IMR-90 (cell line): ENCODE data around the gene HMX2. TPM values are rescaled to one million over a fixed set of nuclear protein-coding genes. Genes with fewer than 3 reads are reported as not detected.

ENCODE experiments used
- ATAC-seq: fragments of 200-7000 bp; cut with Tn5 transposase; 2 replicates; pipeline ENCODE4 v1.9.1; 2020; ENCODE audit warnings: low read depth, mild to moderate bottlenecking, moderate library complexity
- BruUV-seq: library from RNA; stranded (reverse); fragments of 400-500 nt; replicated peaks from 2 replicates; lab custom pipeline; 2021; lab: Mats Ljungman, UMichigan
- CTCF ChIA-PET: fragments of 300-600 bp; formaldehyde crosslinking; extraction: SDS; loops from one replicate; lab custom pipeline; 2021; ENCODE audit warnings: antibody characterized with exemption; lab: Yijun Ruan, JAX
- POLR2A ChIA-PET: fragments of 300-600 bp; sonication (Branson Sonifier 250); formaldehyde crosslinking; loops from one replicate; lab custom pipeline; 2022; ENCODE audit warnings: antibody characterized with exemption; ENCODE audit not compliant: unreplicated experiment; lab: Charles Lee
- DNase-seq: peaks from one replicate; pipeline ENCODE4 v3.0.0; 2013
- H2AFZ ChIP-seq: replicated peaks from 2 replicates; pipeline ENCODE3; 2013; ENCODE audit warnings: low read length, mild to moderate bottlenecking; ENCODE audit not compliant: poor library complexity
- H2AK5ac ChIP-seq: 2 replicates; pipeline ENCODE4 v1.6.1; 2013; ENCODE audit warnings: low read depth, low read length, inconsistent platforms
- H2AK9ac ChIP-seq: replicated peaks from 2 replicates; pipeline ENCODE3; 2013; ENCODE audit warnings: mild to moderate bottlenecking, low read depth, low read length, moderate library complexity; ENCODE audit not compliant: poor library complexity
- H2BK120ac ChIP-seq: 2 replicates; pipeline ENCODE4 v1.6.1; 2013; ENCODE audit warnings: low read depth, low read length, inconsistent platforms
- H2BK15ac ChIP-seq: 3 replicates; pipeline ENCODE4 v1.6.1; 2013; ENCODE audit warnings: low read depth, low read length, inconsistent platforms
- H2BK20ac ChIP-seq: 2 replicates; pipeline ENCODE4 v1.6.1; 2013; ENCODE audit warnings: low read depth, mild to moderate bottlenecking, inconsistent platforms, low read length, moderate library complexity
- H2BK5ac ChIP-seq: 2 replicates; pipeline ENCODE4 v1.6.1; 2013; ENCODE audit warnings: mild to moderate bottlenecking, low read depth, low read length, inconsistent platforms; ENCODE audit not compliant: poor library complexity, severe bottlenecking
- H3K14ac ChIP-seq: replicated peaks from 2 replicates; pipeline ENCODE4 v1.6.1; 2013; ENCODE audit warnings: low read depth, low read length, inconsistent platforms
- H3K18ac ChIP-seq: 2 replicates; pipeline ENCODE4 v1.6.1; 2013; ENCODE audit warnings: low read depth, low read length, control low read depth
- H3K23ac ChIP-seq: 2 replicates; pipeline ENCODE4 v1.6.1; 2013; ENCODE audit warnings: low read depth, low read length, inconsistent platforms
- H3K27ac ChIP-seq: 2 replicates; pipeline ENCODE4 v1.5.1; 2013; ENCODE audit warnings: mild to moderate bottlenecking, control low read depth, low read length; ENCODE audit not compliant: insufficient read depth
- H3K27me3 ChIP-seq: 2 replicates; pipeline ENCODE4 v1.6.1; 2013; ENCODE audit warnings: low read length; ENCODE audit not compliant: control insufficient read depth, insufficient read depth
- H3K36me3 ChIP-seq: 2 replicates; pipeline ENCODE4 v1.6.1; 2013; ENCODE audit warnings: low read length, mixed read lengths; ENCODE audit not compliant: control insufficient read depth, insufficient read depth
- H3K4ac ChIP-seq: 2 replicates; pipeline ENCODE4 v1.6.1; 2013; ENCODE audit warnings: low read depth, low read length, inconsistent platforms
- H3K4me1 ChIP-seq: 2 replicates; pipeline ENCODE4 v1.6.1; 2013; ENCODE audit warnings: low read length, mixed read lengths; ENCODE audit not compliant: control insufficient read depth, insufficient read depth
- H3K4me2 ChIP-seq: 2 replicates; pipeline ENCODE4 v1.6.1; 2013; ENCODE audit warnings: low read depth, mild to moderate bottlenecking, control low read depth, low read length, moderate library complexity
- H3K4me3 ChIP-seq: 2 replicates; pipeline ENCODE4 v1.5.1; 2013; ENCODE audit warnings: low read depth, mild to moderate bottlenecking, control low read depth, low read length, moderate library complexity; ENCODE audit not compliant: insufficient read depth
- H3K56ac ChIP-seq: 2 replicates; pipeline ENCODE4 v1.6.1; 2013; ENCODE audit warnings: low read length, inconsistent platforms; ENCODE audit not compliant: insufficient read depth; ENCODE audit errors: extremely low read depth
- H3K79me1 ChIP-seq, 2 experiments: 2 replicates each; pipeline ENCODE4 v1.6.1; 2013; ENCODE audit warnings: low read length in 2 of 2, inconsistent platforms in 1 of 2, low read depth in 1 of 2
- H3K9ac ChIP-seq: 2 replicates; pipeline ENCODE4 v1.6.1; 2013; ENCODE audit warnings: low read depth, low read length, control low read depth
- H3K9me1 ChIP-seq: 2 replicates; pipeline ENCODE4 v1.6.1; 2013; ENCODE audit warnings: low read length, inconsistent platforms; ENCODE audit not compliant: insufficient read depth
- H3K9me3 ChIP-seq: 2 replicates; pipeline ENCODE4 v1.6.1; 2013; ENCODE audit warnings: low read length; ENCODE audit not compliant: control insufficient read depth, insufficient read depth
- H4K20me1 ChIP-seq: 2 replicates; pipeline ENCODE4 v1.6.1; 2013; ENCODE audit warnings: low read length, inconsistent platforms; ENCODE audit not compliant: insufficient read depth
- H4K5ac ChIP-seq: 2 replicates; pipeline ENCODE4 v1.6.1; 2013; ENCODE audit warnings: mild to moderate bottlenecking, low read depth, low read length, control low read depth
- H4K8ac ChIP-seq, 2 experiments: 2 replicates each; pipeline ENCODE4 v1.6.1; 2013; ENCODE audit warnings: low read depth in 2 of 2, low read length in 2 of 2, control low read depth in 1 of 2, inconsistent platforms in 1 of 2
- H4K91ac ChIP-seq: 2 replicates; pipeline ENCODE4 v1.6.1; 2013; ENCODE audit warnings: low read depth, low read length, inconsistent platforms; ENCODE audit not compliant: insufficient read depth
- BHLHE40 ChIP-seq: fragments of 150-350 bp; IDR thresholded peaks from 2 replicates; pipeline ENCODE4 v1.6.1; 2016; ENCODE audit warnings: mild to moderate bottlenecking, low read depth, low read length
- CHD1 ChIP-seq: IDR thresholded peaks from 2 replicates; pipeline ENCODE4 v1.6.1; 2012; ENCODE audit warnings: low read depth, low read length, improper control_type of control experiment
- MXI1 ChIP-seq: IDR thresholded peaks from 2 replicates; pipeline ENCODE4 v1.6.1; 2012; ENCODE audit warnings: low read depth, mild to moderate bottlenecking, low read length, moderate library complexity, borderline replicate concordance
- NFE2L2 ChIP-seq: fragments of 150-350 bp; IDR thresholded peaks from 2 replicates; pipeline ENCODE4 v1.6.1; 2016; ENCODE audit warnings: low read depth, mild to moderate bottlenecking, low read length
- POLR2A ChIP-seq: IDR thresholded peaks from 2 replicates; pipeline ENCODE4 v1.6.1; 2012; ENCODE audit warnings: mild to moderate bottlenecking, low read depth, low read length
- RFX5 ChIP-seq: IDR thresholded peaks from 2 replicates; pipeline ENCODE4 v1.8.0; 2012; ENCODE audit warnings: low read depth, mild to moderate bottlenecking, low read length, moderate library complexity
- SMC3 ChIP-seq: fragments of 150-350 bp; IDR thresholded peaks from 2 replicates; pipeline ENCODE4 v1.6.1; 2016; ENCODE audit warnings: low read depth, mild to moderate bottlenecking, antibody characterized with exemption, low read length, moderate library complexity
- WGBS, 2 experiments: methylation state at CpG; one replicate each; pipeline versions ENCODE4 v1.1.5 to v1.1.7; 2013; ENCODE audit warnings: missing lambda C conversion rate in 2 of 2; ENCODE audit not compliant: insufficient read length in 1 of 2; ENCODE audit errors: extremely low coverage in 2 of 2; 5-methylcytosine and 5-hydroxymethylcytosine counted together
- dilution Hi-C: fragments of 300-500 bp; cut with HindIII; formaldehyde crosslinking; loops from one replicate; pipeline ENCODE4 v1.14.3; 2018; ENCODE audit warnings: low sequenced_read_pairs; ENCODE audit not compliant: unreplicated experiment
- in situ Hi-C: fragments of 300-500 bp; cut with MboI; formaldehyde crosslinking; loops from 3 replicates; pipeline ENCODE4 v1.14.3; 2019; ENCODE audit warnings: low sequenced_read_pairs, inconsistent platforms, mixed read lengths
- intact Hi-C: fragments of 100-400 bp; cut with micrococcal nuclease; formaldehyde crosslinking; loops from 2 replicates; pipeline ENCODE4 v1.10.0; 2022
- polyA plus RNA-seq, 3 experiments: library from polyadenylated mRNA; depleted of rRNA; stranded (reverse); fragments of >200 nt; gene quantifications; 2 replicates each; pipeline ENCODE4 v1.2.3, GENCODE V29; 2012; ENCODE audit warnings: low replicate concordance in 1 of 3
- total RNA-seq: library from RNA; depleted of rRNA; stranded (reverse); fragments of >200 nt; gene quantifications from 2 replicates; pipeline ENCODE4 v1.2.3, GENCODE V29; 2012
- TF ChIP-seq, protein P1 (sequence below): fragments of 150-350 bp; IDR thresholded peaks from 2 replicates; pipeline ENCODE4 v1.6.1; 2017; ENCODE audit warnings: mild to moderate bottlenecking, antibody characterized with exemption, low read length, low read depth
- TF ChIP-seq, protein P2 (sequence below): fragments of 150-350 bp; IDR thresholded peaks from 2 replicates; pipeline ENCODE4 v1.6.1; 2016; ENCODE audit warnings: low read depth, mild to moderate bottlenecking, low read length, moderate library complexity, borderline replicate concordance

The HMX2 gene
- total and polyA plus RNA-seq, 2 of the 4 experiments (the other 2 are of a cell fraction) = not detected

DNA sequence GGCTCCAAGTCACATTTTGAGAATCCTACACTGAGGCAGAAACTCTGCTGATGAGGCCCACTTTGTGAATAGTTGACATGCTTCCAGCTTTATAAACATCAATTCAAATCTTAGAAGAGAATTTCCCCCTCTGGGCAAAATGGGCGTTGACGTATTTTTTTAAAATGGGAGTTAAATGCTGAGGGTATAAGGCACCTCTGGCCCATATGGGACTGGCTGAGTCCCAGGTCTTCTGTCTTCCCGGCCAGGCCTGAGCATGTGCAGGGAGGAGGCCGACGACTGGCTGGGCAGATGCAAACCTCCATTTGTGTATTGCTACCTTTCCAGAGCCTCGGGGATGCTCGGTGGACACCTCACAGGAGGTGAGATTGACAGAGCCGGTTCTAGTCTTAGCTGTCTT lies 44.0 kb downstream of the HMX2 start:
- no peaks in the 10 kb centered on the region for H3K9me3 ChIP-seq
- DNase-seq = no peak
- H3K23ac ChIP-seq = no peak overlapping the region
- H3K4me2 ChIP-seq = no peak overlapping the region
- dilution Hi-C loops (no loop called here), in situ Hi-C loops (no loop called here), intact Hi-C loops (no loop called here)
- no peaks in the 10 kb centered on the region; the same call in 1 of the 2 replicates for H3K9me1 ChIP-seq
- no peak overlapping the region for H4K8ac ChIP-seq
- no peak overlapping the region for H3K14ac ChIP-seq
- no peak for ATAC-seq
- H3K18ac ChIP-seq = no peak overlapping the region
- TF ChIP-seq BHLHE40 (no peak), POLR2A (no peak), RFX5 (no peak), MXI1 (no peak), CHD1 (no peak), SMC3 (no peak), NFE2L2 (no peak)
- TF ChIP-seq, protein P1, sequence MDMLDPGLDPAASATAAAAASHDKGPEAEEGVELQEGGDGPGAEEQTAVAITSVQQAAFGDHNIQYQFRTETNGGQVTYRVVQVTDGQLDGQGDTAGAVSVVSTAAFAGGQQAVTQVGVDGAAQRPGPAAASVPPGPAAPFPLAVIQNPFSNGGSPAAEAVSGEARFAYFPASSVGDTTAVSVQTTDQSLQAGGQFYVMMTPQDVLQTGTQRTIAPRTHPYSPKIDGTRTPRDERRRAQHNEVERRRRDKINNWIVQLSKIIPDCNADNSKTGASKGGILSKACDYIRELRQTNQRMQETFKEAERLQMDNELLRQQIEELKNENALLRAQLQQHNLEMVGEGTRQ = no peak
- TF ChIP-seq, protein P2, sequence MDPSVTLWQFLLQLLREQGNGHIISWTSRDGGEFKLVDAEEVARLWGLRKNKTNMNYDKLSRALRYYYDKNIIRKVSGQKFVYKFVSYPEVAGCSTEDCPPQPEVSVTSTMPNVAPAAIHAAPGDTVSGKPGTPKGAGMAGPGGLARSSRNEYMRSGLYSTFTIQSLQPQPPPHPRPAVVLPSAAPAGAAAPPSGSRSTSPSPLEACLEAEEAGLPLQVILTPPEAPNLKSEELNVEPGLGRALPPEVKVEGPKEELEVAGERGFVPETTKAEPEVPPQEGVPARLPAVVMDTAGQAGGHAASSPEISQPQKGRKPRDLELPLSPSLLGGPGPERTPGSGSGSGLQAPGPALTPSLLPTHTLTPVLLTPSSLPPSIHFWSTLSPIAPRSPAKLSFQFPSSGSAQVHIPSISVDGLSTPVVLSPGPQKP = no peak
- no peaks in the 10 kb centered on the region for H4K20me1 ChIP-seq
- H2AFZ ChIP-seq = no peak overlapping the region
- no peak overlapping the region for H2BK15ac ChIP-seq
- POLR2A ChIA-PET = no interaction called here
- H4K5ac ChIP-seq = no peak overlapping the region
- no peak overlapping the region for H2AK5ac ChIP-seq
- no peak overlapping the region for H3K27ac ChIP-seq
- no peak overlapping the region for H3K9ac ChIP-seq
- WGBS, 2 experiments = 86% methylated on average over 4 of the region's 8 CpGs; no CpG with 5 or more reads in 1 of the 2 experiments
- no peak overlapping the region for H2BK20ac ChIP-seq
- no peaks in the 10 kb centered on the region for H3K27me3 ChIP-seq
- no TSS peak for BruUV-seq
- no peaks in the 10 kb centered on the region; a peak in 1 of 4 replicates for H3K79me1 ChIP-seq
- H3K4me3 ChIP-seq = no peak overlapping the region
- H4K91ac ChIP-seq = no peak overlapping the region
- H3K4ac ChIP-seq = no peak overlapping the region
- no peaks in the 10 kb centered on the region for H3K36me3 ChIP-seq
- H2BK5ac ChIP-seq = no peak overlapping the region
- H2BK120ac ChIP-seq = no peak overlapping the region
- CTCF ChIA-PET = no interaction called here
- no peak overlapping the region for H2AK9ac ChIP-seq
- H3K4me1 ChIP-seq = no peaks in the 10 kb centered on the region
- no peak overlapping the region for H3K56ac ChIP-seq
